Smooth muscle cell (in vitro differentiated cells): ENCODE data around the gene TMEM143. TPM values are rescaled to one million over a fixed set of nuclear protein-coding genes. Genes with fewer than 3 reads are reported as not detected.
"Not testable (repeated sequence)": the region's sequence is repeated elsewhere in the genome, so short reads cannot be mapped to it uniquely, and the experiment has no call there.

Experiments used
- DNase-seq: peaks from one replicate; lab custom pipeline; 2025; ENCODE audit not compliant: unreplicated experiment; lab: John Stamatoyannopoulos, UW
- H2AFZ ChIP-seq: fragments of 200-600 bp; sonication (generic); 2 replicates; pipeline ENCODE4 v1.6.0; 2016; ENCODE audit warnings: antibody characterized with exemption, low read depth, mild to moderate bottlenecking
- H3F3A ChIP-seq: fragments of 200-600 bp; sonication (generic); 2 replicates; pipeline ENCODE4 v1.6.0; 2017; ENCODE audit warnings: antibody characterized with exemption, low read depth
- H3K27ac ChIP-seq: fragments of 200-600 bp; sonication (generic); 2 replicates; pipeline ENCODE4 v1.5.1; 2016; ENCODE audit warnings: low read depth, mild to moderate bottlenecking
- H3K27me3 ChIP-seq: fragments of 200-600 bp; sonication (generic); 2 replicates; pipeline ENCODE4 v1.6.1; 2016; ENCODE audit warnings: low read depth, mild to moderate bottlenecking
- H3K36me3 ChIP-seq: fragments of 200-600 bp; sonication (generic); 2 replicates; pipeline ENCODE4 v1.5.1; 2016; ENCODE audit warnings: low read depth
- H3K4me1 ChIP-seq: fragments of 200-600 bp; sonication (generic); 2 replicates; pipeline ENCODE4 v1.5.1; 2016; ENCODE audit warnings: low read depth
- H3K4me2 ChIP-seq: fragments of 200-600 bp; sonication (generic); 2 replicates; pipeline ENCODE4 v1.6.0; 2016; ENCODE audit warnings: mild to moderate bottlenecking
- H3K4me3 ChIP-seq: fragments of 200-600 bp; sonication (generic); 2 replicates; pipeline ENCODE4 v1.5.1; 2016; ENCODE audit warnings: mild to moderate bottlenecking
- H3K79me2 ChIP-seq: fragments of 200-600 bp; sonication (generic); 2 replicates; pipeline ENCODE4 v1.6.0; 2016; ENCODE audit warnings: low read depth, mild to moderate bottlenecking
- H3K9ac ChIP-seq: fragments of 200-600 bp; sonication (generic); 2 replicates; pipeline ENCODE4 v1.6.0; 2016; ENCODE audit warnings: low read depth
- H3K9me3 ChIP-seq: fragments of 200-600 bp; sonication (generic); replicated peaks from 2 replicates; pipeline ENCODE4 v1.5.1; 2016; ENCODE audit warnings: low read depth
- H4K20me1 ChIP-seq: fragments of 200-600 bp; sonication (generic); 2 replicates; pipeline ENCODE4 v1.6.0; 2016; ENCODE audit warnings: low read depth
- WGBS: methylation state at CpG from one replicate; pipeline ENCODE4 v1.1.7; 2016; ENCODE audit warnings: low lambda C conversion rate; 5-methylcytosine and 5-hydroxymethylcytosine counted together
- polyA plus RNA-seq: library from polyadenylated mRNA; unstranded; fragments of >200 nt; fragmentation: Nextera tagmentation; extraction: Ambion mirVana; gene quantifications from 2 replicates; pipeline ENCODE4 v1.2.1, GENCODE V29; 2016
- total RNA-seq: library from RNA; depleted of rRNA; stranded (reverse); fragments of >200 nt; gene quantifications from 2 replicates; pipeline ENCODE4 v1.2.3, GENCODE V29; 2014
- TF ChIP-seq, protein P1 (sequence below): fragments of 200-600 bp; sonication (generic); IDR thresholded peaks from 2 replicates; pipeline ENCODE4 v1.5.1; 2017; ENCODE audit warnings: borderline replicate concordance, mild to moderate bottlenecking, antibody characterized with exemption; ENCODE audit not compliant: insufficient read depth, poor library complexity, severe bottlenecking

The TMEM143 gene
- total and polyA plus RNA-seq, 2 experiments from 2014 or later = 3.8 to 11.2 TPM

DNA sequence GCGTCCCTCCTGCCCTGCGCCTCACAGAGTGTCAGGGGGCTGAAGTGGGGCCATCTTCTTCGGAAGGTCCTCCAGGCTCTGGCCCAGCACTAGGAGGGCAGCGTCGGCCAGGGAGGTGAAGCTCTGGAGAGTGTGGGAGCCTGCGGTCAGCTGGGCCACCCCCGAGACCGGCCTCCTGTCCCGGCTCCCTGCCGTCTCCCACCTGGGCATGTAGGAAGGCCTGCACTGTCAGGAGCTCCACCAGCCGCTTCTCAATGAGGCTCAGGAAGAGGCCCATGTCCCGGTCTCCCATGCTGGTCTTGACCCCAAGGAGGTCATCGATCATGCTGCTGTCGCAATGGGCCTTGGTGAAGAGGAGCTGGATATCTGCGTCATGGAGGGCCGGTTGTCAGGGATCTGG, 65.8 kb downstream of the TMEM143 start:
- H2AFZ ChIP-seq = no peak overlapping the region
- TF ChIP-seq, protein P1, sequence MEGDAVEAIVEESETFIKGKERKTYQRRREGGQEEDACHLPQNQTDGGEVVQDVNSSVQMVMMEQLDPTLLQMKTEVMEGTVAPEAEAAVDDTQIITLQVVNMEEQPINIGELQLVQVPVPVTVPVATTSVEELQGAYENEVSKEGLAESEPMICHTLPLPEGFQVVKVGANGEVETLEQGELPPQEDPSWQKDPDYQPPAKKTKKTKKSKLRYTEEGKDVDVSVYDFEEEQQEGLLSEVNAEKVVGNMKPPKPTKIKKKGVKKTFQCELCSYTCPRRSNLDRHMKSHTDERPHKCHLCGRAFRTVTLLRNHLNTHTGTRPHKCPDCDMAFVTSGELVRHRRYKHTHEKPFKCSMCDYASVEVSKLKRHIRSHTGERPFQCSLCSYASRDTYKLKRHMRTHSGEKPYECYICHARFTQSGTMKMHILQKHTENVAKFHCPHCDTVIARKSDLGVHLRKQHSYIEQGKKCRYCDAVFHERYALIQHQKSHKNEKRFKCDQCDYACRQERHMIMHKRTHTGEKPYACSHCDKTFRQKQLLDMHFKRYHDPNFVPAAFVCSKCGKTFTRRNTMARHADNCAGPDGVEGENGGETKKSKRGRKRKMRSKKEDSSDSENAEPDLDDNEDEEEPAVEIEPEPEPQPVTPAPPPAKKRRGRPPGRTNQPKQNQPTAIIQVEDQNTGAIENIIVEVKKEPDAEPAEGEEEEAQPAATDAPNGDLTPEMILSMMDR = no peak
- H3K4me1 ChIP-seq = no peaks in the 10 kb centered on the region
- no peak overlapping the region for H3K4me2 ChIP-seq
- no peaks in the 10 kb centered on the region for H3K36me3 ChIP-seq
- H3K27me3 ChIP-seq = no peaks in the 10 kb centered on the region
- DNase-seq = no peak
- H3K4me3 ChIP-seq = no peak overlapping the region
- H4K20me1 ChIP-seq = no peaks in the 10 kb centered on the region
- no peak overlapping the region for H3K9ac ChIP-seq
- 94% methylated on average over 16 of the region's 16 CpGs for WGBS
- H3K9me3 ChIP-seq = no peaks in the 10 kb centered on the region
- H3K79me2 ChIP-seq = no peaks in the 10 kb centered on the region
- H3F3A ChIP-seq = no peaks in the 10 kb centered on the region
- H3K27ac ChIP-seq = no peak overlapping the region

DNA sequence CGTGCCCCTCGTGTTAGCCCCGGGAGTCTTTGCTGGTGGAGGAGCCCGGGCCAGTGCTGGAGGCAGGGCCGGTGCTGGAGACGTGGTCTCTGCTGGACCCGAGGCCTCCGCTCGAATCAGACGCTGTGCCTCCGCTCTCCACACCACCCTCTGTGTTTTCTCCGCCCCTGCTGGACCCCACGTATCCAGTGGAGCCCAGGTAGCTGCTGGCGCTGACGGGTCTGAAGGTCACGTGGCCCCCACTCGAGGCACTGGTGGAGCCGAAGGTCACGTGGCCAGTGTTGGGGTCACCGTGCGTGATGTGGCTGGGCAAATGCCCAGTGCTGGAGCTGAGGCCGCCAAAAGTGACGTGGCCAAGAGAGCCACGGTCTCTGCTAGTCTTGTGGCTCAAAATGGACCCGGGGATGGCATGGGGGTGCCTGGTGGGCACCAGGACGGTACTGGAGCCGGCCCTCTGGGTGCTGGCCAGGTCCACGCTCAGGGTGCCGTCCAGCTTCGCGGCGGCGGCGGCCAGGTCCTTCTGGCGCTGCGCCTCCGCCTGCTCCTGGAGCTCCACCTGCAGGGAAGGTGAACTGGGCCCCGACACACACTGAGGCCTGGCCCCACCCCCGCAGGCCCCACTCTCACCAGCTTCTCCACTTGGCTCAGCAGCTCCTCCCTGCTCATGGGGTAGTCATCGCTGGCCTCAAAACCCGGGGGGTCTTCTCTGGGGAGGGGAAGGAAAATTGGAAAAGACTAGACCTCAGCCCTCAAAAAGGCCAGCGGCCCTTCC, 66.6 kb downstream of the TMEM143 start:
- H3K9ac ChIP-seq = no peak overlapping the region

DNA sequence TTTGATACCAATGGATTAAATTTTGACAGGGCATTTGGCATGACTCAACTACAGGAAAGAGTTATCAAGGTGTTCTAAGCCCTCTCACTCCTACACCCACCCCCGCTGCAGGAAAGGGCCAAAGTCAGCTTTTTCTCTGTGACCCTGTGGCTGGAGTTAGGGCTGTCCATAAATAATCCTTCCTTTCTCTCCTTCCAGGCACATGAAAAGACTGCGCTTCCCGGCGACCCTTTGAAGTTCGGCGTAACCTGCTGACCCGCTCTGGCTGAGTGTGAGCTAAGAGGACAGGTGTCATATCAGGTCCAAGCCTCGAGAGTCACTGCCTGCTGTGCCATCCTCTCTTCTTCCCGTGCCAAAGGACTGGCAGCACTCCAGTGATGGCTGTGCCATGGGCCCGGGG, 68.3 kb downstream of the TMEM143 start:
- Histone ChIP-seq H4K20me1 (no peaks in the 10 kb centered on the region), H3K4me3 (no peak overlapping the region), H3F3A (no peaks in the 10 kb centered on the region), H3K9ac (no peak overlapping the region), H3K4me2 (no peak overlapping the region), H2AFZ (no peak overlapping the region), H3K36me3 (no peaks in the 10 kb centered on the region), H3K9me3 (no peaks in the 10 kb centered on the region), H3K79me2 (no peaks in the 10 kb centered on the region), H3K27me3 (no peaks in the 10 kb centered on the region), H3K4me1 (no peaks in the 10 kb centered on the region), H3K27ac (no peak overlapping the region)
- TF ChIP-seq, protein P1 = no peak
- 92% methylated on average over 10 of the region's 10 CpGs for WGBS
- no peak for DNase-seq

More for the DNA sequence above, 66.6 kb downstream of the TMEM143 start:
- H3K4me3 ChIP-seq = no peak overlapping the region
- H3K27me3 ChIP-seq = no peaks in the 10 kb centered on the region
- no peak overlapping the region for H3K4me2 ChIP-seq
- H3K27ac ChIP-seq = no peak overlapping the region
- TF ChIP-seq, protein P1 = no peak
- DNase-seq = no peak
- no peaks in the 10 kb centered on the region for H3K4me1 ChIP-seq
- H4K20me1 ChIP-seq = no peaks in the 10 kb centered on the region
- WGBS = 89% methylated on average over 32 of the region's 42 CpGs
- no peaks in the 10 kb centered on the region for H3K9me3 ChIP-seq
- H3F3A ChIP-seq = no peaks in the 10 kb centered on the region
- no peaks in the 10 kb centered on the region for H3K36me3 ChIP-seq
- H2AFZ ChIP-seq = no peak overlapping the region
- no peaks in the 10 kb centered on the region for H3K79me2 ChIP-seq

DNA sequence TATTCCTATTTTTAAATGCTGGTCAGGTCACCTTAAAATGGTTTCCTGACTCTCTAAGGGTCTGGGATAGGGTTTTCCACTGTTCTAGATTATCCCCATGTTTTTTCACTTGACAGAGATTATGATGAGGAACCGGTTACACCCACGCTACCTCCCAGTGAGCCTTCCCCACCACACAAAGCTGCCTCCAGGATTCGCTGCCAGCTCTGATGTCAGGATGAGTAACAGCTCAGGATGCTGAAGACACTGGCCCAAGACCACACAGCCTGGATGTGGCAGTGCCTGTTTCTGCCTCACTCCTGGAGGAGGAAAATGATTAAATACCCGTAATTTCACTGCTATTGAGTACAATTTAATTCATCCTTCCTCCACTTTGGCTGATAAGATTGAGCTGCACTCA, 70.9 kb downstream of the TMEM143 start:
- 37% methylated on average over 4 of the region's 4 CpGs for WGBS
- Histone ChIP-seq H3K4me2 (no peak overlapping the region), H2AFZ (no peak overlapping the region)

DNA sequence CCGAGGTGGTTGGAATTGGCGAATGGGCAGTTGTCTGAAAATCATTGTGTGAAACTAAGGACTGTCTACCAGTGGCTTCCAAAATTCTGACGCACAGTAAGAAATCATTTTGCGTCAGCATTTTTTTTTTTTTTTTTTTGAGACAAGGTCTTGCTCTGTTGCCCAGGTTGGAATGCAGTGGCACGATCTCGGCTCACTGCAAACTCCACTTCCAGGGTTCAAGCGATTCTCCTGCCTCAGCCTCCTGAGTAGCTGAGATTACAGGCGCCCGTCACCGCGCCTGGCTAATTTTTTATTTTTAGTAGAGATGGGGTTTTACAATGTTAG, 72.3 kb downstream of the TMEM143 start:
- not testable (repeated sequence) for H3K9me3 ChIP-seq, H3K27me3 ChIP-seq, H3K4me1 ChIP-seq, H3K9ac ChIP-seq, H2AFZ ChIP-seq, H3K79me2 ChIP-seq, H3K4me2 ChIP-seq, H4K20me1 ChIP-seq, H3K36me3 ChIP-seq, H3K4me3 ChIP-seq, DNase-seq, H3F3A ChIP-seq, H3K27ac ChIP-seq
- 28% methylated on average over 10 of the region's 11 CpGs for WGBS

More for the DNA sequence above, 70.9 kb downstream of the TMEM143 start:
- no peaks in the 10 kb centered on the region for H3K36me3 ChIP-seq
- TF ChIP-seq, protein P1 = no peak
- no peaks in the 10 kb centered on the region for H3K4me1 ChIP-seq
- no peaks in the 10 kb centered on the region for H3K9me3 ChIP-seq
- no peaks in the 10 kb centered on the region for H3K79me2 ChIP-seq
- H4K20me1 ChIP-seq = no peaks in the 10 kb centered on the region
- no peak overlapping the region for H3K4me3 ChIP-seq
- H3F3A ChIP-seq = no peaks in the 10 kb centered on the region
- no peak overlapping the region for H3K9ac ChIP-seq
- DNase-seq = no peak
- H3K27me3 ChIP-seq = no peaks in the 10 kb centered on the region
- no peak overlapping the region for H3K27ac ChIP-seq
